SK-N-SH treated with all-trans-retinoic acid at 6 μM for 48 hours (cell line): ENCODE measurements around the gene STK16.

Experiments used
- ARNTL ChIP-seq: fragments of 450-650 bp; formaldehyde crosslinking; IDR thresholded peaks from 2 replicates; pipeline ENCODE4 v1.5.0; 2020; ENCODE audit warnings: low read depth, mild to moderate bottlenecking, moderate library complexity, borderline replicate concordance
- CREB5 ChIP-seq: fragments of 250-450 bp; sonication (Bioruptor Pico); IDR thresholded peaks from 2 replicates; pipeline ENCODE4 v1.5.1; 2020; ENCODE audit warnings: low read depth, mild to moderate bottlenecking, moderate library complexity
- ESRRG ChIP-seq: fragments of 250-450 bp; sonication (Bioruptor Pico); IDR thresholded peaks from 2 replicates; pipeline ENCODE4 v1.6.1; 2021; ENCODE audit warnings: mild to moderate bottlenecking
- GLIS3 ChIP-seq: fragments of 250-450 bp; sonication (Bioruptor Pico); IDR thresholded peaks from 2 replicates; pipeline ENCODE4 v1.5.0; 2020; ENCODE audit warnings: mild to moderate bottlenecking, moderate library complexity
- ISL1 ChIP-seq: fragments of 250-450 bp; sonication (Bioruptor Pico); IDR thresholded peaks from 2 replicates; pipeline ENCODE4 v2.1.2; 2022; ENCODE audit warnings: mild to moderate bottlenecking, moderate library complexity
- PATZ1 ChIP-seq: fragments of 250-450 bp; sonication (Bioruptor Pico); IDR thresholded peaks from 2 replicates; pipeline ENCODE4 v1.8.0; 2020; ENCODE audit warnings: mild to moderate bottlenecking, moderate library complexity, borderline replicate concordance
- TCF4 ChIP-seq: fragments of 250-450 bp; sonication (Bioruptor Pico); IDR thresholded peaks from 2 replicates; pipeline ENCODE4 v1.8.0; 2021; ENCODE audit warnings: mild to moderate bottlenecking, moderate library complexity, borderline replicate concordance
- TSHZ2 ChIP-seq: fragments of 250-450 bp; sonication (Bioruptor Pico); IDR thresholded peaks from 2 replicates; pipeline ENCODE4 v1.5.0; 2020; ENCODE audit warnings: mild to moderate bottlenecking, moderate library complexity
- ZFP30 ChIP-seq: fragments of 450-650 bp; formaldehyde crosslinking; IDR thresholded peaks from 2 replicates; pipeline ENCODE4 v1.5.0; 2022; ENCODE audit warnings: mild to moderate bottlenecking, moderate library complexity
- ZNF565 ChIP-seq: fragments of 450-650 bp; formaldehyde crosslinking; conservative IDR thresholded peaks from 2 replicates; pipeline ENCODE4 v1.5.0; 2020; ENCODE audit warnings: low read depth, mild to moderate bottlenecking, moderate library complexity
- ZNF8 ChIP-seq: fragments of 450-650 bp; formaldehyde crosslinking; IDR thresholded peaks from 2 replicates; pipeline ENCODE4 v1.5.0; 2020; ENCODE audit warnings: mild to moderate bottlenecking, moderate library complexity

GRCh38 chr2:219219784-219220532 is 25.3 kb upstream of the STK16 start:
- TF ChIP-seq ZFP30 (CRISPR knock-in tag) = no peak
- TF ChIP-seq ZNF8 (CRISPR knock-in tag) = no peak
- no peak for TF ChIP-seq ESRRG (CRISPR knock-in tag)
- TF ChIP-seq TSHZ2 (CRISPR knock-in tag) = no peak
- TF ChIP-seq TCF4 (CRISPR knock-in tag) = no peak
- no peak for TF ChIP-seq CREB5 (CRISPR knock-in tag)
- no peak for TF ChIP-seq ISL1
- TF ChIP-seq PATZ1 = no peak
- TF ChIP-seq ARNTL (CRISPR knock-in tag) = no peak
- TF ChIP-seq GLIS3 (CRISPR knock-in tag) = no peak
- TF ChIP-seq ZNF565 (CRISPR knock-in tag) = no peak
